Neutrophil (primary cell): ENCODE results near the gene PNMT.

ENCODE experiments used
- H3K27ac ChIP-seq: fragments of 200-600 bp; sonication (generic); 2 replicates; pipeline ENCODE4 v1.5.1; 2016; ENCODE audit warnings: mild to moderate bottlenecking, moderate library complexity
- H3K27me3 ChIP-seq: fragments of 200-600 bp; sonication (generic); 2 replicates; pipeline ENCODE4 v1.6.0; 2016; ENCODE audit warnings: mild to moderate bottlenecking
- H3K36me3 ChIP-seq: fragments of 200-600 bp; sonication (generic); 2 replicates; pipeline ENCODE4 v1.5.1; 2017
- H3K4me1 ChIP-seq, 2 experiments: fragments of 200-600 bp in 1 of 2; sonication (generic) in 1 of 2; 1 replicate in 1 of 2; 2 replicates in 1 of 2; pipeline versions ENCODE4 v1.5.1 to v1.6.1; 2013 to 2016; ENCODE audit warnings: low read depth in 1 of 2, low read length in 1 of 2, mild to moderate bottlenecking in 1 of 2, moderate library complexity in 1 of 2; ENCODE audit not compliant: control insufficient read depth in 1 of 2, insufficient read depth in 1 of 2
- H3K4me3 ChIP-seq, 2 experiments: fragments of 200-600 bp in 1 of 2; sonication (generic) in 1 of 2; 1 replicate in 1 of 2; 2 replicates in 1 of 2; pipeline ENCODE4 v1.5.1; 2013 to 2016; ENCODE audit warnings: low read depth in 1 of 2, low read length in 1 of 2, mild to moderate bottlenecking in 1 of 2, moderate library complexity in 1 of 2
- H3K9me3 ChIP-seq: fragments of 200-600 bp; sonication (generic); 2 replicates; pipeline ENCODE4 v1.5.1; 2016
- CTCF ChIP-seq: fragments of 200-600 bp; sonication (generic); IDR thresholded peaks from 2 replicates; pipeline ENCODE4 v1.5.1; 2016; ENCODE audit warnings: antibody characterized with exemption

PNMT gene

GRCh38 chr17:39631403-39631802, 36.9 kb upstream of the PNMT start:
- Histone ChIP-seq H3K9me3 (no peaks in the 10 kb centered on the region), H3K4me1 (peaks cover 88 to 92% of the 10 kb centered on the region in 2 experiments), H3K27ac (no peak overlapping the region), H3K27me3 (peaks cover 25% of the 10 kb centered on the region), H3K4me3 (no peak overlapping the region), H3K36me3 (no peaks in the 10 kb centered on the region)
- TF ChIP-seq CTCF, result no peak

- no peak overlapping the region for H3K27ac ChIP-seq
- no peak for TF ChIP-seq CTCF
These were observed 35.9 kb upstream of the PNMT start for GRCh38 chr17:39632153-39632941.

GRCh38 chr17:39633570-39634183, 34.6 kb upstream of the PNMT start:
- H3K9me3 ChIP-seq, result no peaks in the 10 kb centered on the region
- H3K27me3 ChIP-seq, result peaks cover 2% of the 10 kb centered on the region
- H3K36me3 ChIP-seq, result no peaks in the 10 kb centered on the region
- no peak overlapping the region for H3K27ac ChIP-seq
- no peak for TF ChIP-seq CTCF
- H3K4me1 ChIP-seq, result peaks cover 94 to 95% of the 10 kb centered on the region in 2 experiments
- H3K4me3 ChIP-seq, result no peak overlapping the region

More at GRCh38 chr17:39632153-39632941, 35.9 kb upstream of the PNMT start:
- Histone ChIP-seq H3K4me1 (peaks cover 88% of the 10 kb centered on the region in 2 experiments), H3K27me3 (peaks cover 15% of the 10 kb centered on the region), H3K9me3 (no peaks in the 10 kb centered on the region), H3K36me3 (no peaks in the 10 kb centered on the region), H3K4me3 (no peak overlapping the region)

GRCh38 chr17:39634384-39634871, 33.8 kb upstream of the PNMT start:
- peak; percentile 66 for TF ChIP-seq CTCF
- Histone ChIP-seq H3K27ac (peak overlapping the region; percentile 91), H3K4me3 (no peak overlapping the region), H3K27me3 (no peaks in the 10 kb centered on the region), H3K36me3 (no peaks in the 10 kb centered on the region), H3K4me1 (peaks cover 90 to 95% of the 10 kb centered on the region in 2 experiments), H3K9me3 (no peaks in the 10 kb centered on the region)

GRCh38 chr17:39635614-39636176, 32.6 kb upstream of the PNMT start:
- no peaks in the 10 kb centered on the region for H3K9me3 ChIP-seq
- H3K27me3 ChIP-seq, result no peaks in the 10 kb centered on the region
- TF ChIP-seq CTCF, result no peak
- H3K4me3 ChIP-seq, result peak overlapping the region in 1 of 2 experiments; percentile 89
- H3K36me3 ChIP-seq, result no peaks in the 10 kb centered on the region
- H3K27ac ChIP-seq, result peak overlapping the region; percentile 91
- H3K4me1 ChIP-seq, result peaks cover 89 to 95% of the 10 kb centered on the region in 2 experiments
